GDM1 (cell line): Measurements from ENCODE around the gene PDHX.
"Not testable (repeated sequence)": the region's sequence is repeated elsewhere in the genome, so short reads cannot be mapped to it uniquely, and the experiment has no call there.

Source experiments
- DNase-seq: peaks from one replicate; lab custom pipeline; 2025; lab: John Stamatoyannopoulos, UW

Gene PDHX

DNA sequence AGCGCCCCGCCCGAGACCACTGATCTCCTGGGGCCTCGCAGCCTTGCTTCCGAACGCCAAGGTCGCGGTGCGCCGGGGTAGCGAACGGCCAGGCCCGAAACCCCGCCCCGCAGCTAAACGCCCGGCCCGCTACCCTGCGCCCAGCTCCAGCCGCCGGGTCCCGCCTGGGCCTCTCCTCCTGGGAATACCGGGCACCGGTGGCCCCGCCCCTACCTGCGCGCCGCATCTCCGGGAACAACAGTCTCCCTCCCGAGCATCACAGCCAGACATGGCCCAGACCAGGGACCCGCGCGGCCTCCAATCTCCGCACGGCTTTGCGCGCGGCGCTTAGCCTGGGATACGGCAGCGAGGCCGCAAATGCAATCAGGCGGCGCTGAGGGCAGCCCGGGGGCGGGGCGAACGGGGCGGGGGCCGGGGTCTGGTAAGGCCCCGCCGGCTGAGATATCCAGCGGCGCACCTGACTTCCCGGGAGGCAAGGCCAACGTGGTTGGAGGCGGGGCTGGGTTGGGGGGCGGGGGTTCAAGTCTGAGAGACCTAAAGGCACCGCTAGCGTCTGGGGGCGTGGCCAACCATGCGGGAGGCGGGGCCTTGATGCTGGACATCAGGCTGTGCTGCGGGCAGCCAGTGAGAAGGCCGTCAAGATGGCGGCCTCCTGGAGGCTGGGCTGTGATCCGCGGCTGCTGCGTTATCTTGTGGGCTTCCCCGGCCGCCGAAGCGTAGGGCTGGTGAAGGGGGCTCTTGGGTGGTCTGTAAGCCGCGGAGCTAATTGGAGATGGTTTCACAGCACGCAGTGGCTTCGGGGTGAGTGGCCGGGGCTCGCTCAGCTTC is at the start of gene PDHX, which contains the start of gene APIP:
PDHX (plus strand) TSS at position 604 of the 828 bp plus-strand sequence; CDS start at position 642, 38 bp downstream.
APIP (minus strand) TSS at position 365 of the 828 bp plus-strand sequence; CDS start at position 270, 95 bp downstream.
- DNase-seq: peak; percentile 91

DNA sequence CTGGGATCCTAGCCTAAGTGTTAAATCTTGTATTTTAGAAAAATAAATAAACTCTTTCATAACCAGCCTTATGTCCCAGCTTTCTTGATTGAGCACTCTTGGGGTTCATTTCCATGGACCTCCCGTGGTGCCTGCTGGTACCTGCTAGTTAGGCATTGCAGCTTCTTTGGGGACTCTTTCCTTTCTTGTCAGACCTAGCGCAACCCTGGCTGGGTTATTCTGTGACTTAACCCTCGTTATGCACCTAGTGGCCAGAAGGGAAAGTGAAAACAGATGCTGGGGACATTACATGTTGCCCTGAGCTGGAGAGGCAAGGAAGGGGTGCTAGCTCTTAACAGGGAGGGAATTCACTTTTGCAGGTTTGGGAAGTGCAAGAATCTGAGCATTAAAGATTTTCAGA is 47.0 kb upstream of the PDHX start:
- DNase-seq: no peak

DNA sequence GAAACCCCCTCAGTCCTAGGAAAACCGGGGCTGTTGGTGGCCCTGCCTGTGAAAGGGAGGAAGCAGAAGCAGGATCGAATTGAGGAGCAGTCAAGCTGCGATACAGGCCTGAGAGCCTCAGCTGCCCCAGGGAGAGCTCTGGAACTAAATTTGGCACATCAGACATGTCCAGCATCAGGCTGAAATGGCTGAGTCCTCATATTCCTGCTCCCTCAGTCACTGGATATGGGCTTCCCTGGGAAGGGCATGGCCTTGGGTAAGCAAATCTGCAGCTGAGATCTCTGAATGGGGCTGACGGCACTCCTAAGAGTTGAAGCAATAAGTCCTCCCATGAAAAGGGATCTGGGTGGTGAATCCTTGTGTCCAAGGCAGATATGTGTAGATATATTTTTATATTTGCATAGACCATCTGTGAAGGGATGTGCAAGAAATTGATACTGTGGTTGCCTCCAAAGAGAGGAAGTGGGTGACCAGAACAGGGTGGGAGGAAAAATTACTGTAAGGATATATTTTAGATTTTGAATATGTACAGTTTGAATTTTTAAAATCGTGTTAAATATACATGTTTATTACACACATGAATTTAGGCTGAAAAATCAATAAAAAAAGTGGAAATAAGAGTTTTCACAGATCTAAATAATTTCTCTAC is 45.7 kb upstream of the PDHX start:
- DNase-seq: no peak

DNA sequence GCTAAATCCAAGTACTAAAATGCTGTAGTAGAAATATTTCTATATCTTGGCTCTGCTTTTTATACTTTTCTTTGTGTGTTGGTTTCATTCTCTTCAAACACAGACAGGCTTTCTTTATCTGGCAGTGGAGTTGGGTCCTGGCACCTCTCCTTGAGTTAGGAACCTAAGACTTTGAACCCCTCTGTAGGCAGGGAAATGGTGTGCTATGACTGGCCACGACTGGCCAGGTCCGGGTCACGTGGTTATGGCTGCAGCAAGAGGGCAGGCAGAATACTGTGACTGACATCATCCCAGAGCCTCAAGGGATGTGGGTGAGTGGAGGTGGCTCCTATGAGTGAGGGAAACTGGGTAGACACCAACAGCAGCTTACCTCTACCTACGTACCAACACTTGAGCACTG is 42.2 kb upstream of the PDHX start:
- no peak for DNase-seq

DNA sequence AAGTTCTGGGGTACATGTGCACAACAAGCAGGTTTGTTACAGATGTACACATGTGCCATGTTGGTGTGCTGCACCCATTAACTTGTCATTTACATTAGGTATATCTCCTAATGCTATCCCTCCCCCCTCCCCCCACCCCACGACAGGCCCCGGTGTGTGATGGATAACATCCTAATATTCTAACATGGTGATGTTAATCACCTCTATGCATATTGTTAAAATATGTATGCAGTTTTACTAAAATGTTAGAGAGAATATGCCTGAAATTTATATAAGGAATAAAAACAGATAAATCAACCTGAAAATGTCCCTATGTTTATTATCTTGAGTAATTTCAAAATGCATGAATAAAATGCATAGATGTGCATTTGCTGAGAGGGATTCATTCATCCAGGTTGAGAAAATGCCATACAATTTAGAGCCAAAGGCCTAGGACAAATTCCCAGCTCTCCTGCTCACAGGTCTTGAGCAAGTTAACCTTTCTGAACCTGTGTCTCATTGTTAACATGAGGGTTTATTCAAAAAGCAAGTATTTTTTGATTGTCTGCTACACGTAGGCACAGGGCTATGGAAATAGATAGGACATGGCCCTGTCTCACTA is 38.9 kb upstream of the PDHX start:
- DNase-seq: no peak

DNA sequence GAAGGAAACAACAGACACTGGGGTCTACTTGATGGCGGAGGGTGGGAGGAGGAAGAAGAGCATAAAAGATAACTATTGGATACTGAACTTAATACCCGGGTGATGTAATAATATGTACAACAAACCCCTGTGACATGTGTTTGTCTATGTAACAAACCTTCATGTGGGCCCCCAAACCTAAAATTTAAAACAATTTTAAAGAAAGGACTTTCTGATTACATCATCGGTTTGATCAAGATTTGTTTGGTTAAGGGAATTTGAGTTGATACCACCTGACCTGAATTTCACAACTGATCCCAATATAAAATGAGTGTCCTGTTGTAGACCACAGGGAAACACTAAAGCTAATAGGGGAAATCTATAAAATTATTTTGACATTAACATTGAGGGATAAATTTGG is 34.5 kb upstream of the PDHX start:
- DNase-seq: no peak

DNA sequence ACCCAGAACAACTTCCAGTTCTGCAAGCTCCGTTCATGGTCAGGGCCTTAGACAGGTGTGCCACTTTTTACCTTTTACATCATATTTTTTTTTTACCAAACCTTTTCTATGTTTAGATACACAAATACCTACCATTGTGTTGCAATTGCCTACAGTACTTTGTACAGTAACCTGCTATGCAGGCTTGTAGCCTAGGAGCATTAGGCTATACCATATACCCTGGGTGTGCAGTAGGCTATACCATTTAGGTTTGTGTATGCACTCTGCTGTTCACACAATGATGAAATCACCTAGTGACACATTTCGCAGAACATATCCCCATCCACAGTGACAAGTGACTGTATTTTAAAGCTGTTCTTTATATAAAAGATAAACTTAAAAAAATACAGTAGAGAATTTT is 29.8 kb upstream of the PDHX start:
- no peak for DNase-seq

DNA sequence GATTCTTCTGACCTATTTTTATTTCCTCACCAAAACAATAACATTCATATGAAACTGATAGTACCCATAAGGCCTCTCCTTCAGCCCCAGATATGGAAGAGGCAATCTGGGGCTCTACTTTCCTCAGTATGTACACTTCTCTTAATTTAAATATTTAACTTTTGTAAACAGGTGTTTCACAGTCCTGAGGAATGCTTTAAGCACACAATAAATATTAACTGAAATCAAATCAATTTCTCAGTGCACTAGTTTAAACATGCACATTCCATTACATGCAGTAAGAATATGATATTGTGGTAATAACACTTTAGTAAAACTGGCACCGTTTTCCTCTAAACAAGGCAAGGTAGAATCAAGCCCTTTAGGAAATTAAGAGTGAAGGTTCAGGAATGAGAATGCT is 29.2 kb upstream of the PDHX start:
- no peak for DNase-seq

DNA sequence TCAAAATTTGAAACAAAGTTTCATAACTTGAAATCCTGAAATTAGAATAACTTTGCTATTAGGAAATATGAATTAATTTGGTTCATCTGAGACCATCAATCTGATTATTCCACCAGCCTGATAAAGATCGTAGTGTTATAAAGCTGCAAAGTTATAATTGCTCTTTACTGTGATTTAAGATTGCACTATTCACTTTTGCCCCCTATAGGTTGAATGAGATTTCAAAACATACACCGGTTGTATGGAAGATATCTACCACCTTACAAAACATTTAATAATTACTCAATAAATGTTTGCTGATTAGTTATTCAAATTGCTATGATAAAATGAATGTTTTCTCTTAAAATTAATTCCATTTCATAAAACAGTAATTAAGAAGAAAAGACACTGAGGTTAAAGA is 26.3 kb upstream of the PDHX start:
- DNase-seq: no peak

DNA sequence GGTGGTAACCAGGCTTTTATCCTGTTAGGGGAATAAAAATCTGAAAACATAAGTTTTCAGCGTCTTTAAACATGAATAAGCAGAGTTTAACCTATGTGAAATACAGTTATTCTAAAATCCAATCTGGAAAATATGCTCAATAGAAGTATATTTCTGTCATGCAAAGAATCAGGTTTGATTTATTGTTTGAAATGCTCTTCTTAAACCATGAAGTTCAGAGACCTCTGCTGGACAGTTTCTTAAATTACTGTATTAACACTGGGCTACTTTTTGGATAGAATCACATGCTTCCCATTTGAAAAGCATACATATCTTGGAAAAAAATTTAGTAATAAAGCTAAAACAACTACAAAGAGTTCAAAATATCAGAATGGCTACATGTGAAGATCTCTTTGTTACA is 25.6 kb upstream of the PDHX start:
- DNase-seq: peak; percentile 15

DNA sequence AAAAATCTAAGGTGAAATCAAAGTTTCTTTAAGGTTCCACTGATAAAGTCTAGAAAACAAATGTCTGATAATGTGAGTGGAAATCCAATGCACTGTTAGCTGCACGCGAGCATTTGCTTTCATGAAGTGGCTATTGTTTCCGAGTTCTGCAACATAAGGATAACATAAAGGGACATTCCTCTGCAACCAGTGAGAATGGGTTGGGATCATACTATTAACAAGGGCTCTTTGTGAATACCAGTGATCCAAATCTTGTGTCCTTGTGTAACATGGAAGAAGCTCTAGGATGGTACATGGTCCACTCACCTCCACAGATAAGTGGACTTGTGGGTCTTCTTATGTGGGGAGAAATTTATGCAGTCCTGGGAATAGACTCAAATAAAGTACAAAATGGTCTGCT is 24.8 kb upstream of the PDHX start:
- no peak for DNase-seq

DNA sequence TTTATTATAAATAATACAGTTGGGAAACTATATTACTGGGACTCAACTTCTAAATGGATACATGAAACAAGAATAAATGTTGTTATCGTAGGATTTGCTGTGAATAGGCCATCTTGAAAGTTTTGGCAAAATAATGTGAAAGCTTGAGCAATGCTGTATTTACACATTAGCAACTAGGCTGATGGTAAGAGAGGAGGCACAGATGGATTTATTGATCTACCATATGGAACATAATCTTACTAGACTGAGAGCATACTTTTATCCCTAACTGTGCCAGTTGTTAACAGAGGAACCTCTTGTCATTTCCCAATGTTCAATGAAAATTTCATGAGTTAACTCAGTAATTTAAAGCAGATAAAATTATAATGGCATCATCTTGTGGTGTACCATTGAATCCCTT is 23.0 kb upstream of the PDHX start:
- no peak for DNase-seq

DNA sequence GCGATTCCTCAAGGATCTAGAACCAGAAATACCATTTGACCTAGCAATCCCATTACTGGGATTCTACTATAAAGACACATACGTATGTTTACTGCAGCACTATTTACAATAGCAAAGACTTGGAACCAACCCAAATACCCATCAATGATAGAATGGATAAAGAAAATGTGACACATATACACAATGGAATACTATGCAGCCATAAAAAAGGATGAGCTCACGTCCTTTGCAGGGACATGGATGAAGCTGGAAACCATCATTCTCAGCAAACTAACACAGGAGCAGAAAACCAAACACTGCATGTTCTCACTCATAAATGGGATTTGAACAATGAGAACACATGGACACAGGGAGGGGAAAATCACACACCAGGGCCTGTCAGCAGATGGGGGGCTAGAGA is 20.2 kb upstream of the PDHX start:
- DNase-seq: not testable (repeated sequence)

DNA sequence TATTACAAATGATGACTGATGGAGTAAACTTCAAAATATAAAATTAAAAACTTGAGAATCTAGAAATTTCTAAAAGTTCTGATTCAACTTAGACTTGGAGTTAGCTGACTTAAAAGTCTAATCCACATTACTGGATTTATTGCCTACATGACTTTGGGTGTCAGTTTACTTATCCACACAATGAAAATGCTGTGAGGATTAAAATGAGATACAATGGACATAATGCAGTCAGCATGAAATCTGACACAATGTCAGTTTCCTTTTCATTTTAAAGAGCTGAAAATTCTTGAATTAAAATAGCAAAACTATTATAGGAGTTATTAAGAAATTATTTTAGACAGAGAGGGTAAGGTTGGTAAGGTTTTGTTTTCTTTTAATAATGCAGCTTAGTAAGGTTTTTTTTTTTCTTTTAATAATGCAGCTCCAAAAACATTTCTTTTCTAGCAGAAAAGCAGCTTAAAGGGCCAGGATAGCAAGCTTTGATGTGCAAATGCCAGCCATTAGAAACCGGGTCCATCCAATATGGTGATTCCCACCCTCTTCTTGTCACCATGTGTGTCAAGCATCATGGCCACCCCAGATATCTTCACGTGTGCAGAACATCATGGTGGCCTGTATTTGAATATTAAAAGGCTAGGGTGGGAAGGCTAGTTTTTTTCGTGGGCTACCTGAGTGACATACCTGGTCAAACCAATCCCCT is 19.1 kb upstream of the PDHX start:
- no peak for DNase-seq

DNA sequence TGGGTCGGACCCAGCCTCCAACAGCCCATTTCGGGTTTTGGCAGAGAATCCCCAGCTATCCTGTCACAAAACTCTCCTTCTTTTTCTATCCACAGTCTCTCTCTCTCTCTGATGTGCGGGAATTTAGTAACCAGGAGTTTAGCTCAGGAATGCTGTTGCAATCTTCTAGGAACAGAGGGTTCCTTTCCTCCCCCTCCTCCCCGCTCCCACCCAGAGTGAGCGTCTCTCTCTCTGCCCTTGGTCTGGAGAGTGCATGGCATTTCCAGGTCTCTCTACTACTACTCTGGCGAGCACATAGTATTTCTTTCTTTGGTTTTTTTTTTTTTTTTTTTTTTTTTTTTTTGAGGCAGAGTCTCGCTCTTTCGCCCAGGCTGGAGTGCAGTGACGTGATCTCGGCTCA is 17.9 kb upstream of the PDHX start:
- DNase-seq: no peak

DNA sequence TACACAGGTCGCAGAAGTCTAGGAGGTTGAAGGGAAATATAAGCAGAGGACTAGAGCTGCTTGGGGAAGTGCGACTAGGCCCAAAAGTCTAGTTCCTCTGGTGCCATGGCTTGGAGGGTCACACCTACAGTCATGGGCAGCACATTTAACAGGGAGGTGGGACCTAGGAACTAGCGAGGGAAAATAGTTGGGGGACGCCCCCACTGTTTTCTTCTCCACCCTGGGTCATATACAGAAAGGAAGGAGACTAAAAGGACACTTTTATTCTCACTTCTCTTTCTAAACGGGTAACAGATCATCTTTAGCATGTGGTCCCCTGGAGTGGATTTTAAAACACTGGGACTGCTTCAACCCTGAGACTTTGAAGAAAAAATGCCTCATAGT is 16.8 kb upstream of the PDHX start:
- DNase-seq: no peak

DNA sequence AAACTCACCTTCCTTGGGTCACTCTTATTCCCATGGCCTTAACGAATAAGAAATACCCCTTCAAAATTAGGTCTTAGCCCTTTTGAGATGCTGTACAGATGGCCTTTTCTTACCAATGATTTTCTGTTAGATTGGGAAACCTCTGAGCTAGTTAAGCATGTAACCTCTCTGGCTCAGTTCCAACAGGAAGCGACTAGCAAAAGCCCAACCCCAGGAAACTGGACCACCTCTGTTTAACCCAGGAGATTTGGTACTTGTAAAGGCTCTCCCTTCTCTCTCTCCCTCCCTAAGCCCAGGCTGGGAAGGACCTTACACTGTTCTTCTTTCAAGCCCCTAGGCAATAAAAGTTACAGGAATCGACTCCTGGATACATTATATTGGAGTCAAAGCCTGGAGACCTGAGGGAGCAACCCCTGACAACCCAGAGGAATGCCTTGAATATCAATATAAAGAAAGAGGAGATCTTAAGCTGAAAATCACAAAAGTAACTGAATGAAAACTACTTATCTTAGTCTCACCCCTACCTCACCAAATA is 11.9 kb upstream of the PDHX start:
- no peak for DNase-seq

DNA sequence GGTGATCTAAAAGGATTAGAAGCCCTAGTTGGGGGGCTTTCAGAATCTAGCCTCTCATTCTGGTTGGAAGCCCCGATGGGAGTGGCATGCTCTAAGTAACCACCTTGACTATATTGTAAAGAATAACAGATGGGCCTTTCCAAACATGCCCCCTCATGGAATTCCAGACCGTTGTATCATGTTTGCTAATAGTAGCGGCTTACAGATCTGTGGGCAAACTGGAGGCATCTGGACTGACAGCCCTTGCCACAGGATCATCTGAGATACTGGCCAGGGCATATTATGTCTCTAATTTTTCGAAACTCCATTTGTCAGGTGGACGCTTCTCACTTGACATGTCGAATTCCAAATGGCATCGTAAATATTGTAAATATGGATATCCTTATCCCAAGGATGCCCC is 10.8 kb upstream of the PDHX start:
- DNase-seq: no peak

DNA sequence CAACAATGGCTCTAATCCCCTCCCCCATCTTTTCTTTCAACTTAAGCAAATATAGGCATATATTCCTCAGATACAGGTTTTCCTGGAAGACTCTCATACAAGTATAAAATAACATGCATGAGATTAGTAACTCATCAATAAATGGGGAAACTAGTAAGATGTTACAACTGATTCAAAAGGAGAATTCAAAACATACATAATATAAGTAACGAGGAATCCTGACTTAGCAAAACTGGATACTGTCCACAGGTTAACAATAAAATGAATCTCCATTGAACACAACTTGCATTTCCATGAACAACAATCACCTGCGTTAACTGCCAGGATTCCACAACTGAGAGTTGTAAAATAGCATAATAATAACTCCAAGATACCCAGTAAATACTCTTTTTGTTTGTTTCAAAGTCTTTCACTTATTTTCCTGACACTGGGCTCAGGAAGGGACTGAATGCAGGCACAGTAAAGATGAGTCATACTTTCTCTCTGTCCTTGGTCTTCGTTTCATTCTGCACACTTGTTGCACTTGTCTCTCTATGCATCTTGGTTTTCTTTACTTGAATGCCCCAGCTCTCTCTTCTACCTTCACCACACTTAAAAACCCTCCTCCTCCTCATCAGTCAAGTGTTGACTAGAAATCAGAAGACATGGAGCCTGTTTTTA is 8.4 kb upstream of the PDHX start:
- no peak for DNase-seq

DNA sequence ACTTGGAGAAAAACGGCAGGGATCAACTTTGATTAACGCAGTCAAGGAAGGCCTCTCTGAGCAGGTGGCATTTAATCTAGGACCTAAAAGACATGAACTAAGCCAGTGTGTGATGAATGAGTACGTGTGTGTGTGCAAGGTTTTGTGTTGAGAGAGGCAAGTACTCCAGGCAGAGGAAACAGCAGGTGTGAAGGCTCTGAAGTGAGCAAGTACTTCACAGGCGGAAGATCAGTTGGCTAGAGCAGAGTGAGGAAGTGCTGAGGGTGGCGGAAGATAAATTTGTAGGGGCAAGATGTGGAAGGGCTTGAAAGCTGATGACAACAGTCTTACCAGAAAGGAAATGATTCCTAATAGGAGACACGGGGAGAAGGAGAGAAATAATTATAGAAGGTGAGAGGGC is 7.0 kb upstream of the PDHX start:
- DNase-seq: no peak

DNA sequence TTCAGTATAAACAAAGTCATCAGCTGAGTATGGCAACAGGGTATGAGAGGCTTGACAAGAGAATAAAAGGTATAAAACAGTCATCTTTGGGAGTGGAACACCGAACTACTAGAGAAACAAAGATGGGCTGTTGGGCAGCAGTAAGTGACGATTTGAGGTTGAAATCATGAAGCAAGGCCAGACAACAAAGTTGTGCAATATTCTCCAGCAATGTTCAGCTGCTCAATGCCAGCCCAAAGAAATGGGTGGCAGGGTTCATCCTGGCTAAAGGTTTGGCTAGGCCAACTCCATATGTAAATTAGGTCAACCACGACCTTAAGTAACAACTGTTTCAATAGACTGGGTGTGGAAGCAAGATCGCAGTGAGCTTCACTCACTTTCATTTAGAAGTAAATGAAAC is 6.5 kb upstream of the PDHX start:
- no peak for DNase-seq

DNA sequence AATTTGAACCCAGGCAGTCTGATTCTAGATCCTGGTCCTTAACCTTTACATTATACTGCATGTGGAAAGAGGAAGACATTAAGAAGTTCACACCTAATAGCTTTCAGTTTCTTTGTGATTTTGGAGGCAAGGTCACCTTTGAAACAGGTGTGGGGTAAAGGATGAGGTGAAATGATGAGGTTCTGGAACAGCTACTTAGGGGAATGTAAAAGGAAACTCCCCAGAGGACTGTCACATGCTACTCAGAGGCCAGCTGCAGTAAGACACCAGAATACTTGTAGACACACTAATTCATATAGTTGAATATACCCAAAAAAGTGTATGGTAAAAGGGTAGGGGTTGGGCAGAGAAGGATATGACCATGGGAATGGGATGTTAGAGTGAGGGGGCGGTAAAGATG is 5.6 kb upstream of the PDHX start:
- no peak for DNase-seq
